Measurements from ENCODE around the gene IQSEC3.

- TF ChIP-seq TAF1 (IDR thresholded peaks at IDR 0.05; ENCODE audit: borderline replicate concordance, low read depth, low read length), result no peak
- no peak for TF ChIP-seq POLR2A (IDR thresholded peaks at IDR 0.05; ENCODE audit: low read depth, low read length)
- TF ChIP-seq POLR2AphosphoS5 (IDR thresholded peaks at IDR 0.05; ENCODE audit: low read depth, low read length), result no peak
Observed at GRCh38 chr12:113347-113746, 46.8 kb downstream of the IQSEC3 start.
